Stimulated activated naive CD8-positive, alpha-beta T cell treated with anti-CD3 and anti-CD28 coated beads, Interleukin-15, Interleukin-2, amounts not matched to agents 100 U/mL and 50 U/mL, for 24 hours (primary cell): ENCODE data around the gene OSBPL3.

Source experiments
- ATAC-seq: fragments of 150-1000 bp; cut with Tn5 transposase; one replicate; pipeline ENCODE4 v1.10.0; 2021
- DNase-seq: peaks from one replicate; pipeline ENCODE4 v3.0.0; 2021

Gene OSBPL3

GRCh38 chr7:24896031-24896501 lies 83.9 kb downstream of the OSBPL3 start:
- DNase-seq (no peak), ATAC-seq (peak; percentile 75)

GRCh38 chr7:24894429-24895221 lies 85.4 kb downstream of the OSBPL3 start:
- no peak for ATAC-seq
- no peak for DNase-seq

GRCh38 chr7:24891311-24891735 lies 88.7 kb downstream of the OSBPL3 start:
- DNase-seq (no peak), ATAC-seq (no peak)

- ATAC-seq = peak; percentile 28
- no peak for DNase-seq
Observed at GRCh38 chr7:24889611-24890010, 90.4 kb downstream of the OSBPL3 start.

- no peak for ATAC-seq
- no peak for DNase-seq
Observed at GRCh38 chr7:24888653-24889052, 91.3 kb downstream of the OSBPL3 start.

GRCh38 chr7:24885716-24886115 lies 94.3 kb downstream of the OSBPL3 start:
- DNase-seq (no peak), ATAC-seq (no peak)

GRCh38 chr7:24885305-24885704 lies 94.7 kb downstream of the OSBPL3 start:
- ATAC-seq (no peak), DNase-seq (no peak)

- ATAC-seq (no peak), DNase-seq (no peak)
Observed at GRCh38 chr7:24884401-24884800, 95.6 kb downstream of the OSBPL3 start.

GRCh38 chr7:24883622-24884013 lies 96.4 kb downstream of the OSBPL3 start:
- ATAC-seq (no peak), DNase-seq (no peak)

- DNase-seq (peak; percentile 37), ATAC-seq (peak; percentile 73)
Observed at GRCh38 chr7:24882989-24883621, 96.9 kb downstream of the OSBPL3 start.

GRCh38 chr7:24881623-24882022 lies 98.4 kb downstream of the OSBPL3 start:
- no peak for DNase-seq
- ATAC-seq = no peak

GRCh38 chr7:24880886-24881285 lies 99.1 kb downstream of the OSBPL3 start:
- DNase-seq (no peak), ATAC-seq (no peak)

GRCh38 chr7:24879291-24879690 lies 100.7 kb downstream of the OSBPL3 start:
- no peak for DNase-seq
- ATAC-seq = no peak

- ATAC-seq (peak; percentile 94), DNase-seq (peak; percentile 54)
Observed at GRCh38 chr7:24877790-24878311, 102.1 kb downstream of the OSBPL3 start.

GRCh38 chr7:24874791-24875190 lies 105.2 kb downstream of the OSBPL3 start:
- ATAC-seq = no peak
- DNase-seq = no peak

GRCh38 chr7:24873944-24874343 lies 106.0 kb downstream of the OSBPL3 start:
- DNase-seq = no peak
- ATAC-seq = no peak

GRCh38 chr7:24871770-24872169 lies 108.2 kb downstream of the OSBPL3 start:
- no peak for ATAC-seq
- no peak for DNase-seq

- DNase-seq (no peak), ATAC-seq (no peak)
Observed at GRCh38 chr7:24870766-24871165, 109.2 kb downstream of the OSBPL3 start.

- DNase-seq = no peak
- ATAC-seq = no peak
Observed at GRCh38 chr7:24869572-24869971, 110.4 kb downstream of the OSBPL3 start.

- no peak for ATAC-seq
Observed at GRCh38 chr7:24868741-24869140, 111.2 kb downstream of the OSBPL3 start.

GRCh38 chr7:24866004-24866615 lies 113.9 kb downstream of the OSBPL3 start:
- peak; percentile 33 for DNase-seq
- ATAC-seq = peak; percentile 90

More at GRCh38 chr7:24868741-24869140, 111.2 kb downstream of the OSBPL3 start:
- DNase-seq = no peak

GRCh38 chr7:24864214-24864817 lies 115.7 kb downstream of the OSBPL3 start:
- ATAC-seq (no peak), DNase-seq (no peak)
